ENCODE data around the gene PRICKLE1. TPM values are rescaled to one million over a fixed set of nuclear protein-coding genes. Genes with fewer than 3 reads are reported as not detected.

The PRICKLE1 gene
- total and polyA plus RNA-seq, 2 experiments from 2014 or later = 16.5 to 25.9 TPM

- TF ChIP-seq CTCF (IDR thresholded peaks at IDR 0.05; ENCODE audit: poor library complexity) (no peak), EZH2 (IDR thresholded peaks at IDR 0.05; ENCODE audit: borderline replicate concordance) (no peak), EZH2phosphoT487 (IDR thresholded peaks at IDR 0.05; ENCODE audit: low read depth, severe bottlenecking, unreplicated experiment) (no peak)
- no peaks in the 10 kb centered on the region for H3K4me1 ChIP-seq (ENCODE audit: insufficient read depth)
- H2AFZ ChIP-seq = no peak overlapping the region
- no peak overlapping the region for H3K4me2 ChIP-seq
- 84% methylated on average over 2 of the region's 2 CpGs for WGBS (ENCODE audit: low lambda C conversion rate, missing lambda C conversion rate)
- H3K9me2 ChIP-seq (replicated peaks; ENCODE audit: insufficient read depth) = no peaks in the 10 kb centered on the region
- no peaks in the 10 kb centered on the region for H3K27me3 ChIP-seq
- peaks cover 86% of the 10 kb centered on the region for H3K79me2 ChIP-seq
- H3K27ac ChIP-seq = no peak overlapping the region
- H3K4me3 ChIP-seq = no peak overlapping the region
- H3K9me3 ChIP-seq (ENCODE audit: low read depth) = no peaks in the 10 kb centered on the region
- H4K20me1 ChIP-seq (ENCODE audit: insufficient read depth, poor library complexity, severe bottlenecking) = peaks cover 35% of the 10 kb centered on the region
- DNase-seq (ENCODE audit: low spot score) = no peak
- no peaks in the 10 kb centered on the region for H3K36me3 ChIP-seq (replicated peaks; ENCODE audit: insufficient read depth, low read depth)
Observed at GRCh38 chr12:42556917-42557316, 32.6 kb downstream of the PRICKLE1 start.

DNA sequence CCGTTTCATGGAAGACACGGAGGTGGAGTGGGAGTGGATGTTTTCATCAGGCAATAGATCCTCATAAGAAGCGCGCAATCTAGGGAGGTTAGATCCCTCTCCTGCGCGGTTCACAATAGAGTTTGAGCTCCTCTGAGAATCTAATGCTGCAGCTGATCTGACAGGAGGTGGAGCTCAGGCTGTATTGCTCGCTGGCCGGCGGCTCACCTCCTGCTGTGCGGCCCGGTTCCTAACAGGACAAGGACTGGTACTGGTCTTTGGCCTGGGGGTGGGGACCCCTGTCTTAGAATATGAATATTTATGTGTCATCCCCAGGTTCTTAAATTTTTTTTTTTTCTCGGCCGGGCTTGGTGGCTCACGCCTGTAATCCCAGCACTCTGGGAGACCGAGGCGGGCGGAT, 36.7 kb downstream of the PRICKLE1 start:
- Histone ChIP-seq H3K36me3 (replicated peaks; ENCODE audit: insufficient read depth, low read depth) (no peaks in the 10 kb centered on the region), H3K9me3 (ENCODE audit: low read depth) (no peaks in the 10 kb centered on the region), H4K20me1 (ENCODE audit: insufficient read depth, poor library complexity, severe bottlenecking) (peaks cover 22% of the 10 kb centered on the region), H2AFZ (no peak overlapping the region), H3K27ac (no peak overlapping the region), H3K9me2 (replicated peaks; ENCODE audit: insufficient read depth) (no peaks in the 10 kb centered on the region), H3K4me1 (ENCODE audit: insufficient read depth) (peaks cover 5% of the 10 kb centered on the region), H3K79me2 (peaks cover 78% of the 10 kb centered on the region), H3K4me2 (no peak overlapping the region), H3K4me3 (no peak overlapping the region), H3K27me3 (no peaks in the 10 kb centered on the region)
- DNase-seq (ENCODE audit: low spot score) = no peak
- 77% methylated on average over 17 of the region's 17 CpGs for WGBS (ENCODE audit: low lambda C conversion rate, missing lambda C conversion rate)
- TF ChIP-seq CTCF (IDR thresholded peaks at IDR 0.05; ENCODE audit: poor library complexity) = no peak
- TF ChIP-seq EZH2phosphoT487 (IDR thresholded peaks at IDR 0.05; ENCODE audit: low read depth, severe bottlenecking, unreplicated experiment) = no peak

DNA sequence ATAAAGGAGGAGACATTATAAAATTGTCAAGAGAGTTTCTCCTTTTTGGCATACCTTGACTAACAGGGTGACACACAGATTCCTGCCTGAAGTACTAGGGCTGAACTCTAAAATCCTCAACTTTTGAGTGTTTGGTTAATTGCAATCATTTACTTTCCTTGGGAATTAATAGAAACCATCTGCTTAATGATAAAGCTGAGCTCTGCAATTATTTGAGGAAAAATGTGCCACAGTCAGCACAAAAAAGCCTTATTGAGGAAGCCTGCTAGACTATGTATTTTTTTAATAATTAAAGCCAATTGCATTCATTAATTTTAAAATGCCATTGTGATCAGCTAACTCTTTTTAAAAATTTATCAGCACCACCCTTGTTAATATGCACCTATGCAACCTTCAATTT, 38.7 kb downstream of the PRICKLE1 start:
- no peaks in the 10 kb centered on the region for H3K9me2 ChIP-seq (replicated peaks; ENCODE audit: insufficient read depth)

More for the DNA sequence above, 38.7 kb downstream of the PRICKLE1 start:
- H3K27ac ChIP-seq = no peak overlapping the region
- no peaks in the 10 kb centered on the region for H3K27me3 ChIP-seq
- peaks cover 76% of the 10 kb centered on the region for H3K79me2 ChIP-seq
- no peak overlapping the region for H3K4me2 ChIP-seq
- H3K36me3 ChIP-seq (replicated peaks; ENCODE audit: insufficient read depth, low read depth) = no peaks in the 10 kb centered on the region
- H3K4me1 ChIP-seq (ENCODE audit: insufficient read depth) = peaks cover 5% of the 10 kb centered on the region
- no peak overlapping the region for H3K4me3 ChIP-seq
- no peak for TF ChIP-seq CTCF (IDR thresholded peaks at IDR 0.05; ENCODE audit: poor library complexity)
- DNase-seq (ENCODE audit: low spot score) = no peak
- no peak overlapping the region for H2AFZ ChIP-seq
- H4K20me1 ChIP-seq (ENCODE audit: insufficient read depth, poor library complexity, severe bottlenecking) = peaks cover 15% of the 10 kb centered on the region
- no peaks in the 10 kb centered on the region for H3K9me3 ChIP-seq (ENCODE audit: low read depth)

All from hepatocyte (in vitro differentiated cells).